DOHH2 (cell line): Measurements from ENCODE around the gene VSIR.

Experiments used
- H3F3A ChIP-seq: fragments of 200-600 bp; sonication (generic), shearing (Covaris generic); 2 replicates; pipeline ENCODE4 v1.6.0; 2016; ENCODE audit warnings: antibody characterized with exemption, mild to moderate bottlenecking; ENCODE audit not compliant: control insufficient read depth, insufficient read depth
- H3K27ac ChIP-seq: fragments of 200-600 bp; sonication (generic); 2 replicates; pipeline ENCODE4 v1.5.1; 2014; ENCODE audit warnings: low read depth, mild to moderate bottlenecking, low read length, moderate library complexity
- H3K27me3 ChIP-seq: fragments of 200-600 bp; sonication (generic); 2 replicates; pipeline ENCODE4 v1.6.1; 2014; ENCODE audit warnings: mild to moderate bottlenecking, low read length, mixed read lengths; ENCODE audit not compliant: control insufficient read depth
- H3K36me3 ChIP-seq: fragments of 200-600 bp; sonication (generic); 2 replicates; pipeline ENCODE4 v1.6.1; 2014; ENCODE audit warnings: mild to moderate bottlenecking, low read length, moderate library complexity, mixed read lengths; ENCODE audit not compliant: control insufficient read depth
- H3K4me1 ChIP-seq: fragments of 200-600 bp; sonication (generic); 2 replicates; pipeline ENCODE4 v1.6.1; 2014; ENCODE audit warnings: mild to moderate bottlenecking, low read length, mixed read lengths; ENCODE audit not compliant: control insufficient read depth
- H3K4me2 ChIP-seq: fragments of 200-600 bp; sonication (generic); 2 replicates; pipeline ENCODE4 v1.6.0; 2014; ENCODE audit warnings: mild to moderate bottlenecking, low read length, moderate library complexity
- H3K4me3 ChIP-seq: fragments of 200-600 bp; sonication (generic); 2 replicates; pipeline ENCODE4 v1.5.1; 2014; ENCODE audit warnings: mild to moderate bottlenecking, low read length, mixed read lengths
- H3K79me2 ChIP-seq: fragments of 200-600 bp; sonication (generic); 2 replicates; pipeline ENCODE4 v1.6.1; 2014; ENCODE audit warnings: mild to moderate bottlenecking, low read length, mixed read lengths; ENCODE audit not compliant: control insufficient read depth
- H3K9me2 ChIP-seq: fragments of 200-600 bp; sonication (generic); replicated peaks from 2 replicates; pipeline ENCODE4 v1.6.1; 2014; ENCODE audit warnings: mild to moderate bottlenecking, low read length, mixed read lengths; ENCODE audit not compliant: control insufficient read depth
- H3K9me3 ChIP-seq: fragments of 200-600 bp; sonication (generic); 2 replicates; pipeline ENCODE4 v1.6.1; 2014; ENCODE audit warnings: antibody characterized with exemption, low read length, mixed read lengths; ENCODE audit not compliant: control insufficient read depth, insufficient read depth
- H4K20me1 ChIP-seq: fragments of 200-600 bp; sonication (generic); 2 replicates; pipeline ENCODE4 v1.6.0; 2014; ENCODE audit warnings: low read depth, mild to moderate bottlenecking, antibody characterized with exemption, low read length, moderate library complexity; ENCODE audit not compliant: control insufficient read depth, insufficient read depth
- CTCF ChIP-seq: fragments of 200-600 bp; sonication (generic); IDR thresholded peaks from one replicate; pipeline ENCODE4 v1.5.1; 2014; ENCODE audit warnings: antibody characterized with exemption, mild to moderate bottlenecking, low read depth, low read length; ENCODE audit not compliant: poor library complexity, severe bottlenecking
- EZH2phosphoT487 ChIP-seq: fragments of 200-600 bp; sonication (generic); IDR thresholded peaks from 2 replicates; pipeline ENCODE4 v1.6.1; 2017; ENCODE audit warnings: borderline replicate concordance, mild to moderate bottlenecking, antibody characterized with exemption, low read length, moderate library complexity, mixed read lengths

VSIR gene

GRCh38 chr10:71772832-71773220, 494 bp downstream of the VSIR start:
- TF ChIP-seq EZH2phosphoT487: no peak
- Histone ChIP-seq H3K4me2 (no peak overlapping the region), H3K9me2 (no peaks in the 10 kb centered on the region), H3K27me3 (peaks cover 31% of the 10 kb centered on the region), H4K20me1 (no peaks in the 10 kb centered on the region), H3K79me2 (no peaks in the 10 kb centered on the region), H3K4me1 (peaks cover 9% of the 10 kb centered on the region), H3K36me3 (no peaks in the 10 kb centered on the region), H3K4me3 (no peak overlapping the region), H3K27ac (no peak overlapping the region), H3K9me3 (no peaks in the 10 kb centered on the region), H3F3A (no peaks in the 10 kb centered on the region)

- H3K4me1 ChIP-seq: peaks cover 9% of the 10 kb centered on the region
- H3F3A ChIP-seq: no peaks in the 10 kb centered on the region
- no peaks in the 10 kb centered on the region for H3K79me2 ChIP-seq
- no peak overlapping the region for H3K4me3 ChIP-seq
- H3K27ac ChIP-seq: no peak overlapping the region
- peaks cover 31% of the 10 kb centered on the region for H3K27me3 ChIP-seq
- no peaks in the 10 kb centered on the region for H3K9me3 ChIP-seq
- no peaks in the 10 kb centered on the region for H3K36me3 ChIP-seq
- no peaks in the 10 kb centered on the region for H4K20me1 ChIP-seq
- TF ChIP-seq EZH2phosphoT487 (no peak), CTCF (no peak)
- no peak overlapping the region for H3K4me2 ChIP-seq
- no peaks in the 10 kb centered on the region for H3K9me2 ChIP-seq
Observed at GRCh38 chr10:71771821-71772617, 1.3 kb downstream of the VSIR start.

- no peak overlapping the region for H3K4me2 ChIP-seq
Observed at GRCh38 chr10:71771204-71771603, 2.1 kb downstream of the VSIR start.

More at GRCh38 chr10:71771204-71771603, 2.1 kb downstream of the VSIR start:
- H3K9me2 ChIP-seq: no peaks in the 10 kb centered on the region
- H3K27ac ChIP-seq: no peak overlapping the region
- H3K27me3 ChIP-seq: peaks cover 31% of the 10 kb centered on the region
- H3K4me1 ChIP-seq: peaks cover 9% of the 10 kb centered on the region
- H3K79me2 ChIP-seq: no peaks in the 10 kb centered on the region
- TF ChIP-seq EZH2phosphoT487 (no peak), CTCF (no peak)
- H3K9me3 ChIP-seq: no peaks in the 10 kb centered on the region
- H3K36me3 ChIP-seq: no peaks in the 10 kb centered on the region
- no peak overlapping the region for H3K4me3 ChIP-seq
- H4K20me1 ChIP-seq: no peaks in the 10 kb centered on the region
- H3F3A ChIP-seq: no peaks in the 10 kb centered on the region
